RWPE1 (cell line): ENCODE data around the gene ENDOU.

Experiments
- CTCF ChIA-PET: fragments of 350-600 bp; sonication (Branson Sonifier 250); formaldehyde crosslinking; extraction: SDS; loops from one replicate; lab custom pipeline; 2021; lab: Yijun Ruan, JAX
- POLR2A ChIA-PET: fragments of 400-600 bp; formaldehyde crosslinking; extraction: SDS; loops from one replicate; lab custom pipeline; 2020; ENCODE audit warnings: antibody characterized with exemption; ENCODE audit not compliant: low non-redundant PET; lab: Yijun Ruan, JAX
- DNase-seq: peaks from one replicate; pipeline ENCODE4 v3.0.0; 2012; ENCODE audit warnings: low spot score
- H3K27ac ChIP-seq: fragments of 450-650 bp; 2 replicates; pipeline ENCODE4 v1.5.1; 2017
- CTCF ChIP-seq: fragments of 450-650 bp; conservative IDR thresholded peaks from 2 replicates; pipeline ENCODE4 v1.5.1; 2017; ENCODE audit warnings: low read depth, mild to moderate bottlenecking

The ENDOU gene

GRCh38 chr12:47698631-47699030 lies 26.7 kb downstream of the ENDOU start:
- no peak for DNase-seq
- H3K27ac ChIP-seq, result no peak overlapping the region
- TF ChIP-seq CTCF, result no peak
- POLR2A ChIA-PET, result no interaction called here
- CTCF ChIA-PET, result interaction anchor here (0.7 kb wide), 1 partner anchor 487 kb away, joined by 3 read pairs; no protein-coding TSS in a partner anchor

GRCh38 chr12:47698055-47698454 lies 27.2 kb downstream of the ENDOU start:
- DNase-seq, result no peak
- ChIA-PET CTCF (interaction anchor here (0.7 kb wide), 3 partner anchors 18 to 487 kb away, joined by 3 to 4 read pairs (median 4); no protein-coding TSS in a partner anchor), POLR2A (no interaction called here)
- no peak for TF ChIP-seq CTCF
- no peak overlapping the region for H3K27ac ChIP-seq

- CTCF ChIA-PET, result no interaction called here
- TF ChIP-seq CTCF, result no peak
- DNase-seq, result no peak
- peak overlapping the region; percentile 2; the same call in 1 of the 2 replicates for H3K27ac ChIP-seq
- POLR2A ChIA-PET, result no interaction called here
Observed at GRCh38 chr12:47689215-47689614, 36.1 kb downstream of the ENDOU start.

- ChIA-PET POLR2A (no interaction called here), CTCF (no interaction called here)
- no peak for TF ChIP-seq CTCF
- H3K27ac ChIP-seq, result no peak overlapping the region
- no peak for DNase-seq
Observed at GRCh38 chr12:47687636-47688035, 37.7 kb downstream of the ENDOU start.

- H3K27ac ChIP-seq, result no peak overlapping the region
- peak; percentile 81 for TF ChIP-seq CTCF
- POLR2A ChIA-PET, result no interaction called here
- DNase-seq, result peak; percentile 60
- CTCF ChIA-PET, result interaction anchor here (0.5 to 0.9 kb wide), 10 partner anchors 15 to 1367 kb away, joined by 3 to 9 read pairs (median 4); no protein-coding TSS in a partner anchor
Observed at GRCh38 chr12:47686645-47687240, 38.5 kb downstream of the ENDOU start.

- POLR2A ChIA-PET, result no interaction called here
- no peak for TF ChIP-seq CTCF
- CTCF ChIA-PET, result interaction anchor here (0.6 kb wide), 2 partner anchors 13 to 94 kb away, joined by 3 read pairs; no protein-coding TSS in a partner anchor
Observed at GRCh38 chr12:47679785-47680184, 45.5 kb downstream of the ENDOU start.

More at GRCh38 chr12:47679785-47680184, 45.5 kb downstream of the ENDOU start:
- no peak for DNase-seq
- no peak overlapping the region for H3K27ac ChIP-seq
